Aorta (tissue), 5 donors: ENCODE data around the gene TRAF1. TPM values are rescaled to one million over a fixed set of nuclear protein-coding genes. Genes with fewer than 3 reads are reported as not detected.

Source experiments
- ATAC-seq: fragments of 200-7000 bp; cut with Tn5 transposase; one replicate; pipeline ENCODE4 v1.9.1; 2022; ENCODE audit warnings: moderate library complexity; ENCODE audit not compliant: low FRiP score
- DNase-seq, 2 donors: peaks; one replicate each; pipeline ENCODE4 v3.0.0-alpha.2; 2020
- H3K27ac ChIP-seq, 2 donors: one replicate each; pipeline ENCODE4 v1.5.1; 2013; ENCODE audit warnings: low read length in 2 of 2, mild to moderate bottlenecking in 2 of 2, moderate library complexity in 2 of 2, control low read depth in 1 of 2, inconsistent platforms in 1 of 2, low read depth in 1 of 2
- H3K27me3 ChIP-seq, 2 donors: one replicate each; pipeline ENCODE4 v1.6.1; 2013; ENCODE audit warnings: control low read depth in 1 of 2, low read length in 1 of 2, mild to moderate bottlenecking in 1 of 2, moderate library complexity in 1 of 2; ENCODE audit not compliant: insufficient read depth in 2 of 2, control insufficient read depth in 1 of 2
- H3K36me3 ChIP-seq, 2 donors: one replicate each; pipeline ENCODE4 v1.6.1; 2013; ENCODE audit warnings: control low read depth in 1 of 2, low read length in 1 of 2, mild to moderate bottlenecking in 1 of 2; ENCODE audit not compliant: insufficient read depth in 2 of 2, control insufficient read depth in 1 of 2
- H3K4me1 ChIP-seq, 2 donors: one replicate each; pipeline ENCODE4 v1.6.1; 2013; ENCODE audit warnings: low read length in 2 of 2, control low read depth in 1 of 2, mild to moderate bottlenecking in 1 of 2, moderate library complexity in 1 of 2; ENCODE audit not compliant: insufficient read depth in 2 of 2, control insufficient read depth in 1 of 2
- H3K4me3 ChIP-seq, 2 donors: one replicate each; pipeline ENCODE4 v1.5.1; 2013; ENCODE audit warnings: low read length in 2 of 2, control low read depth in 1 of 2, mild to moderate bottlenecking in 1 of 2
- H3K9me3 ChIP-seq: one replicate; pipeline ENCODE4 v1.6.1; 2013; ENCODE audit warnings: mild to moderate bottlenecking, low read length; ENCODE audit not compliant: control insufficient read depth
- WGBS, 2 donors: extraction: QIAGEN DNeasy Blood & Tissue Kit; methylation state at CpG; one replicate each; pipeline ENCODE4 v1.1.7; 2013; 5-methylcytosine and 5-hydroxymethylcytosine counted together
- intact Hi-C, 2 donors: fragments of 100-400 bp; cut with DNase I; formaldehyde crosslinking; loops; one replicate each; pipeline versions ENCODE4 v1.14.2 to v1.15.0; 2022
- polyA plus RNA-seq, 2 donors: library from polyadenylated mRNA; stranded (reverse); fragments of 200-250 nt; gene quantifications; one replicate each; pipeline ENCODE4 v1.2.3, GENCODE V29; 2013
- total RNA-seq, 2 donors: library from RNA; stranded (reverse); fragmentation: NEBNext Ultra II Directional; extraction: Animal tissue kit (Norgen Biotek cat#: 25700); gene quantifications; one replicate each; pipeline ENCODE4 v1.2.1, GENCODE V29; 2021
- donor health status: healthy with polysubstance abuse.
- donor health status: Bipolar disorder and iron deficiency.
- donor health status: DM: no; HTN: no; CAD: no.
- donor health status: DM: no; HTN: no; CAD: no.
- donor health status: DM: yes; HTN: yes; CAD: no.

Gene TRAF1
- total and polyA plus RNA-seq, 4 donors: 10.5 to 43.3 (median 22.8) TPM

GRCh38 chr9:120960001-120960400, 33.4 kb upstream of the TRAF1 start:
- Histone ChIP-seq H3K36me3 (no peaks in the 10 kb centered on the region), H3K27me3 (no peaks in the 10 kb centered on the region), H3K27ac (no peak overlapping the region), H3K9me3 (no peaks in the 10 kb centered on the region), H3K4me1 (no peaks in the 10 kb centered on the region), H3K4me3 (no peak overlapping the region)
- no peak for DNase-seq
- 80% methylated on average over 1 of the region's 1 CpG for WGBS, 2 donors
- no peak for ATAC-seq
- intact Hi-C loops: no loop called here

- Histone ChIP-seq H3K36me3 (no peaks in the 10 kb centered on the region), H3K4me3 (no peak overlapping the region), H3K27me3 (no peaks in the 10 kb centered on the region), H3K4me1 (peaks cover 0 to 4% of the 10 kb centered on the region in 2 donors), H3K27ac (no peak overlapping the region), H3K9me3 (no peaks in the 10 kb centered on the region)
- ATAC-seq (no peak), DNase-seq (no peak)
- intact Hi-C loops: no loop called here
- WGBS, 2 donors: 93 to 94% methylated on average over 3 of the region's 3 CpGs
These were observed 30.3 kb upstream of the TRAF1 start for GRCh38 chr9:120956862-120957261.

GRCh38 chr9:120951960-120952618, 25.5 kb upstream of the TRAF1 start:
- 73 to 79% methylated on average over 9 of the region's 9 CpGs for WGBS, 2 donors

DNA sequence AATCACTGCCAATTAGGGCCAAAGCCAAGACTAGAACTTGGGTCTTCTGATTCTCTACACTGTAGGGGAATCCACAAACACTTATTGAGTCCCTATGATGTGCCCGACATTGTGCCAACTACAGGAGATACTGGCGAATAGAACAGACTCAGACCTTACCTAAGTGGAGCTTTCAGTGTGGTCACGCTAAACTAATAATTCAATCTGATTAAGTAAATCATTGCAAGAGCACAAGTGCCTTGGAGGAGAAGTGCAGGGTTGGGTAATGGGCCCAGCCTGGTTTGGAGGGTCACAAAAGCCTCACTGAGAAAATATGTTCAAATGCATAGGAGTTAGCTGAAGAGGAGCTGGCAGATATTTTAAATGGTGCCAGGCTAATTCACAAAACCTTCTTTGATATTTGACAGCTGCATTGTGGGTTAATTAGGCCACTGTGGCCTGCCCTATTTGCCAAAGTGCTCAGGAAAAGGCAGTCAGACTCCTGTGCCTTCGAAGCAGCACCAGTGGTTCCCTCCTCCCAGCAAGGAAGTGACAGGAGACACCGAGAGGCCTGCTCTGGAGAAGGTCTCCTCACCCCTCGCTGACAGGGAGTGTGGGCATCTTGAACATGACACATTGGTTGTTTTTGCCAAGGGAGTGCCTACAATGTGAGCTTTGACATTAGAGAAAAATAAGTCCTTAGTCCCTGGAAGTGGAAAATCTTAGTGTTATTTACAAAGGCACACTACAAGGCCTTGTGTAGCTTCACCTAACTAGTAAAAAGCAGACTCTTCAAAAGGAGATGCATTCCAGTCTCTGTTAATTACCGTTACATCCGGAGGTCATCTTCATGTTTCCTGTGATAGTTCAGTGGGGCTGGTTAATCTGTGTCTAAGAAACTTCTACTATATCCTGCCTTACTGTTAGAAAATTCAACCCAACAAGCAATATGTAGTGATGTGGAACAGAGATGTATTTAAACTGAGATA, 24.1 kb upstream of the TRAF1 start:
- H3K4me1 ChIP-seq: peaks cover 0 to 8% of the 10 kb centered on the region in 2 donors
- no peak for DNase-seq
- H3K4me3 ChIP-seq: no peak overlapping the region
- 62 to 65% methylated on average over 8 of the region's 8 CpGs for WGBS, 2 donors
- ATAC-seq: no peak
- intact Hi-C loops: no loop called here
- no peaks in the 10 kb centered on the region for H3K36me3 ChIP-seq
- no peaks in the 10 kb centered on the region for H3K27me3 ChIP-seq
- H3K27ac ChIP-seq: peak overlapping the region; percentile 79 to 91
- no peaks in the 10 kb centered on the region for H3K9me3 ChIP-seq

More at GRCh38 chr9:120951960-120952618, 25.5 kb upstream of the TRAF1 start:
- Histone ChIP-seq H3K36me3 (no peaks in the 10 kb centered on the region), H3K27me3 (no peaks in the 10 kb centered on the region), H3K4me1 (peaks cover 0 to 5% of the 10 kb centered on the region in 2 donors), H3K9me3 (no peaks in the 10 kb centered on the region), H3K27ac (peak overlapping the region; percentile 33 to 46), H3K4me3 (no peak overlapping the region)
- intact Hi-C loops: no loop called here
- ATAC-seq: no peak
- no peak for DNase-seq

GRCh38 chr9:120949290-120949689, 22.7 kb upstream of the TRAF1 start:
- no peaks in the 10 kb centered on the region for H3K9me3 ChIP-seq
- H3K4me1 ChIP-seq: peaks cover 0 to 8% of the 10 kb centered on the region in 2 donors
- DNase-seq (no peak), ATAC-seq (peak; percentile 70)
- H3K4me3 ChIP-seq: no peak overlapping the region
- H3K27me3 ChIP-seq: no peaks in the 10 kb centered on the region
- 2 to 8% methylated on average over 2 of the region's 2 CpGs for WGBS, 2 donors
- peak overlapping the region; percentile 76 to 92 for H3K27ac ChIP-seq
- intact Hi-C loops: no loop called here
- no peaks in the 10 kb centered on the region for H3K36me3 ChIP-seq

DNA sequence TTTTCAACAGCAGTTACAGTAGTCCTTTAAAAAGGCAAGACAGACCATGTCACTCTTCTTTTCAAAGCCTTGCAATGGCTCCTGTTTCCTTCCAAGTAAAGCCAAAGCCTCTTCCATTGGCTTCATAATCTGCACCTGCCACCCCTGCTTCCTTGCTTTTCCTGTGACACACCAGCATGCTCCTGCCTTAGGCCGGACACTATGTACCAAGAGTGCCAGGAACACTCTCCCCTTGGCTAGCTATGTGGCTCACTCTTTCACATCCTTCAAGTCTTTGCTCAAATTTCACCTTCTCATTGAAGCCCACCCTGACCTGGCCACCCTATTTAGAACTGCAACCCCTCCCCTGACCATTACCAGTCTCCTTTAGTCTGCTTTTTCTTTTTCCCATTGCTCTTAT, 22.2 kb upstream of the TRAF1 start:
- Histone ChIP-seq H3K27ac (peak overlapping the region; percentile 76 to 92), H3K9me3 (no peaks in the 10 kb centered on the region), H3K4me1 (peaks cover 0 to 8% of the 10 kb centered on the region in 2 donors), H3K36me3 (no peaks in the 10 kb centered on the region), H3K4me3 (no peak overlapping the region), H3K27me3 (no peaks in the 10 kb centered on the region)
- WGBS, 2 donors: 35 to 38% methylated on average over 1 of the region's 1 CpG
- no peak for ATAC-seq
- no peak for DNase-seq
- intact Hi-C loops: no loop called here

DNA sequence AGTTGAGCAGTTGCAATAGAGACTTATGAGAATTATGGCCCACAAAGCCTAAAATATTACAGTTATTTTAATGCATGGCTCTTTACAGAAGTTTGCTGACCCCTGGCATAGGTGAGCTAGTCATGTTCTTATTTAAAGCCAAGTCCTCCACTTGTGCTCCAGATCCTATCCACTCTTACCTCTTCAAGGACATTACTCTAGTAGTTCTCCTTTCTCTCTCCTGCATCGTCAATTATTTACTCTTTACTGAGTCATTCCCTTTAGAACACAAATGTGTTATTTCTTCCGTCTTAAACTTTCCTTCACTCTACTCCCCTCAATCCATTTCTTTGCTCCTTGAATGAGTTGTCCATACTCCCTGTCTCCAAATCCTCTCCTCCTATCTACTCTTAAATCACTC, 20.6 kb upstream of the TRAF1 start:
- H3K36me3 ChIP-seq: no peaks in the 10 kb centered on the region
- H3K4me1 ChIP-seq: peaks cover 5 to 6% of the 10 kb centered on the region in 2 donors
- no peaks in the 10 kb centered on the region for H3K27me3 ChIP-seq
- 90 to 91% methylated on average over 2 of the region's 2 CpGs for WGBS, 2 donors
- no peaks in the 10 kb centered on the region for H3K9me3 ChIP-seq
- ATAC-seq: no peak
- no peak overlapping the region for H3K27ac ChIP-seq
- intact Hi-C loops: no loop called here
- H3K4me3 ChIP-seq: no peak overlapping the region
- no peak for DNase-seq

GRCh38 chr9:120946259-120946658, 19.7 kb upstream of the TRAF1 start:
- intact Hi-C loops: no loop called here
- no peak for ATAC-seq
- Histone ChIP-seq H3K4me1 (peaks cover 4 to 5% of the 10 kb centered on the region in 2 donors), H3K4me3 (no peak overlapping the region), H3K9me3 (no peaks in the 10 kb centered on the region), H3K27ac (no peak overlapping the region), H3K36me3 (no peaks in the 10 kb centered on the region), H3K27me3 (no peaks in the 10 kb centered on the region)
- WGBS, 2 donors: 57 to 63% methylated on average over 3 of the region's 3 CpGs
- DNase-seq: no peak
